ENCODE measurements around the gene CA4. TPM values are rescaled to one million over a fixed set of nuclear protein-coding genes. Genes with fewer than 3 reads are reported as not detected.
"Not testable (repeated sequence)": the region's sequence is repeated elsewhere in the genome, so short reads cannot be mapped to it uniquely, and the experiment has no call there.

Gene CA4
- total RNA-seq: not detected

GRCh38 chr17:60149691-60150582 is at the start of gene CA4:
CA4 (plus strand) TSS chr17:60149973; CDS start chr17:60150035, 62 bp downstream.
- H3K36me3 Mint-ChIP-seq (ENCODE audit: low read depth): no peaks in the 10 kb centered on the region
- no peaks in the 10 kb centered on the region for H3K9me3 Mint-ChIP-seq
- DNase-seq: no peak
- H3K4me1 Mint-ChIP-seq: peaks cover 15% of the 10 kb centered on the region
- H3K27me3 Mint-ChIP-seq: peaks cover 74% of the 10 kb centered on the region
- peak within 1 kb of the TSS; percentile 38 for H3K4me3 Mint-ChIP-seq
- CTCF ChIA-PET: interaction anchor here (1.9 kb wide), 1 partner anchor 9 kb away, joined by 12 read pairs; no protein-coding TSS in a partner anchor
- POLR2A ChIA-PET: interaction anchor here (0.6 kb wide), 1 partner anchor 23 kb away, joined by 3 read pairs; no protein-coding TSS in a partner anchor
- peak within 1 kb of the TSS; percentile 36 for H3K27ac Mint-ChIP-seq

- Mint-ChIP-seq H3K27me3 (peaks cover 40% of the 10 kb centered on the region), H3K4me1 (peaks cover 11% of the 10 kb centered on the region)
- POLR2A ChIA-PET; H3K27ac Mint-ChIP-seq; H3K36me3 Mint-ChIP-seq (ENCODE audit: low read depth); H3K9me3 Mint-ChIP-seq; H3K4me3 Mint-ChIP-seq; CTCF ChIA-PET; DNase-seq: not testable (repeated sequence)
Observed at GRCh38 chr17:60100577-60100976, 49.2 kb upstream of the CA4 start.

GRCh38 chr17:60102015-60102631 is 47.6 kb upstream of the CA4 start:
- H3K9me3 Mint-ChIP-seq; H3K27ac Mint-ChIP-seq; POLR2A ChIA-PET; H3K36me3 Mint-ChIP-seq (ENCODE audit: low read depth); DNase-seq: not testable (repeated sequence)
- Mint-ChIP-seq H3K27me3 (peaks cover 44% of the 10 kb centered on the region), H3K4me3 (peak overlapping the region; percentile 64), H3K4me1 (peaks cover 17% of the 10 kb centered on the region)
- CTCF ChIA-PET: interaction anchor here (0.5 kb wide), 1 partner anchor 746 kb away, joined by 3 read pairs; no protein-coding TSS in a partner anchor

- peak overlapping the region; percentile 64 for H3K4me3 Mint-ChIP-seq
Observed at GRCh38 chr17:60102632-60103096, 47.1 kb upstream of the CA4 start.

GRCh38 chr17:60103957-60104356 is 45.8 kb upstream of the CA4 start:
- H3K9me3 Mint-ChIP-seq: no peaks in the 10 kb centered on the region
- no peaks in the 10 kb centered on the region for H3K36me3 Mint-ChIP-seq (ENCODE audit: low read depth)
- POLR2A ChIA-PET: no interaction called here
- H3K4me3 Mint-ChIP-seq: no peak overlapping the region
- DNase-seq: no peak
- H3K27ac Mint-ChIP-seq: no peak overlapping the region
- peaks cover 17% of the 10 kb centered on the region for H3K4me1 Mint-ChIP-seq
- CTCF ChIA-PET: no interaction called here
- H3K27me3 Mint-ChIP-seq: peaks cover 43% of the 10 kb centered on the region

More at GRCh38 chr17:60102632-60103096, 47.1 kb upstream of the CA4 start:
- Mint-ChIP-seq H3K4me1 (peaks cover 17% of the 10 kb centered on the region), H3K36me3 (ENCODE audit: low read depth) (no peaks in the 10 kb centered on the region), H3K27me3 (peaks cover 44% of the 10 kb centered on the region), H3K27ac (no peak overlapping the region), H3K9me3 (no peaks in the 10 kb centered on the region)
- no peak for DNase-seq
- ChIA-PET POLR2A (no interaction called here), CTCF (interaction anchor here (0.5 kb wide), 1 partner anchor 747 kb away, joined by 3 read pairs; no protein-coding TSS in a partner anchor)

- H3K4me3 Mint-ChIP-seq: no peak overlapping the region
- H3K36me3 Mint-ChIP-seq (ENCODE audit: low read depth): no peaks in the 10 kb centered on the region
- ChIA-PET CTCF (interaction anchor here (1.1 kb wide), 1 partner anchor 14 kb away, joined by 3 read pairs; no protein-coding TSS in a partner anchor), POLR2A (no interaction called here)
- no peaks in the 10 kb centered on the region for H3K9me3 Mint-ChIP-seq
- H3K4me1 Mint-ChIP-seq: peaks cover 17% of the 10 kb centered on the region
- H3K27ac Mint-ChIP-seq: no peak overlapping the region
- peaks cover 51% of the 10 kb centered on the region for H3K27me3 Mint-ChIP-seq
- DNase-seq: no peak
Observed at GRCh38 chr17:60106340-60107059, 43.3 kb upstream of the CA4 start.

- Mint-ChIP-seq H3K27me3 (peaks cover 43% of the 10 kb centered on the region), H3K4me3 (no peak overlapping the region), H3K9me3 (no peaks in the 10 kb centered on the region), H3K4me1 (peaks cover 9% of the 10 kb centered on the region), H3K36me3 (ENCODE audit: low read depth) (no peaks in the 10 kb centered on the region), H3K27ac (no peak overlapping the region)
- DNase-seq: no peak
- CTCF ChIA-PET: no interaction called here
- POLR2A ChIA-PET: no interaction called here
Observed at GRCh38 chr17:60107526-60108257, 42.1 kb upstream of the CA4 start.

- DNase-seq; H3K9me3 Mint-ChIP-seq; H3K27ac Mint-ChIP-seq; H3K4me1 Mint-ChIP-seq; H3K4me3 Mint-ChIP-seq; H3K36me3 Mint-ChIP-seq (ENCODE audit: low read depth); CTCF ChIA-PET; POLR2A ChIA-PET: not testable (repeated sequence)
- H3K27me3 Mint-ChIP-seq: peaks cover 38% of the 10 kb centered on the region
Observed at GRCh38 chr17:60108309-60108708, 41.5 kb upstream of the CA4 start.

GRCh38 chr17:60108712-60109111 is 41.1 kb upstream of the CA4 start:
- Mint-ChIP-seq H3K4me3 (no peak overlapping the region), H3K36me3 (ENCODE audit: low read depth) (no peaks in the 10 kb centered on the region), H3K27ac (no peak overlapping the region), H3K27me3 (peaks cover 34% of the 10 kb centered on the region), H3K4me1 (peaks cover 6% of the 10 kb centered on the region), H3K9me3 (no peaks in the 10 kb centered on the region)
- ChIA-PET CTCF (no interaction called here), POLR2A (interaction anchor here (0.6 kb wide), 1 partner anchor 281 kb away, joined by 4 read pairs; no protein-coding TSS in a partner anchor)
- no peak for DNase-seq

GRCh38 chr17:60109161-60109560 is 40.6 kb upstream of the CA4 start:
- ChIA-PET CTCF (no interaction called here), POLR2A (interaction anchor here (0.6 kb wide), 1 partner anchor 282 kb away, joined by 4 read pairs; no protein-coding TSS in a partner anchor)
- H3K4me1 Mint-ChIP-seq: peaks cover 6% of the 10 kb centered on the region

GRCh38 chr17:60110586-60110985 is 39.2 kb upstream of the CA4 start:
- H3K36me3 Mint-ChIP-seq (ENCODE audit: low read depth): no peaks in the 10 kb centered on the region
- DNase-seq: no peak
- H3K4me3 Mint-ChIP-seq: no peak overlapping the region
- H3K9me3 Mint-ChIP-seq: no peaks in the 10 kb centered on the region
- CTCF ChIA-PET: no interaction called here
- peaks cover 28% of the 10 kb centered on the region for H3K27me3 Mint-ChIP-seq
- POLR2A ChIA-PET: no interaction called here
- no peak overlapping the region for H3K27ac Mint-ChIP-seq
- peaks cover 6% of the 10 kb centered on the region for H3K4me1 Mint-ChIP-seq

More at GRCh38 chr17:60109161-60109560, 40.6 kb upstream of the CA4 start:
- H3K27ac Mint-ChIP-seq: no peak overlapping the region
- H3K4me3 Mint-ChIP-seq: no peak overlapping the region
- H3K36me3 Mint-ChIP-seq (ENCODE audit: low read depth): no peaks in the 10 kb centered on the region
- no peak for DNase-seq
- H3K27me3 Mint-ChIP-seq: peaks cover 30% of the 10 kb centered on the region
- H3K9me3 Mint-ChIP-seq: no peaks in the 10 kb centered on the region

GRCh38 chr17:60111661-60112060 is 38.1 kb upstream of the CA4 start:
- H3K4me3 Mint-ChIP-seq; H3K4me1 Mint-ChIP-seq; CTCF ChIA-PET; DNase-seq; H3K36me3 Mint-ChIP-seq (ENCODE audit: low read depth); H3K9me3 Mint-ChIP-seq; POLR2A ChIA-PET; H3K27ac Mint-ChIP-seq: not testable (repeated sequence)
- peaks cover 26% of the 10 kb centered on the region for H3K27me3 Mint-ChIP-seq

Data from activated CD4-positive, alpha-beta T cell treated with anti-CD3 and anti-CD28 coated beads, Interleukin-2, amount 10 ng/mL, durations not matched to agents 7 days and 5 days (primary cell).